Middle frontal gyrus (tissue), 1 donor: Measurements from ENCODE around the gene TMEM63B.
"Not testable (repeated sequence)": the region's sequence is repeated elsewhere in the genome, so short reads cannot be mapped to it uniquely, and the experiment has no call there.

Experiments used
- DNase-seq: peaks from one replicate; pipeline ENCODE4 v3.0.0-alpha.2; 2015; ENCODE audit warnings: low spot score; ENCODE audit errors: extremely low spot score

TMEM63B gene

GRCh38 chr6:44171899-44172546 is 44.7 kb downstream of the TMEM63B start:
- DNase-seq = no peak

DNA sequence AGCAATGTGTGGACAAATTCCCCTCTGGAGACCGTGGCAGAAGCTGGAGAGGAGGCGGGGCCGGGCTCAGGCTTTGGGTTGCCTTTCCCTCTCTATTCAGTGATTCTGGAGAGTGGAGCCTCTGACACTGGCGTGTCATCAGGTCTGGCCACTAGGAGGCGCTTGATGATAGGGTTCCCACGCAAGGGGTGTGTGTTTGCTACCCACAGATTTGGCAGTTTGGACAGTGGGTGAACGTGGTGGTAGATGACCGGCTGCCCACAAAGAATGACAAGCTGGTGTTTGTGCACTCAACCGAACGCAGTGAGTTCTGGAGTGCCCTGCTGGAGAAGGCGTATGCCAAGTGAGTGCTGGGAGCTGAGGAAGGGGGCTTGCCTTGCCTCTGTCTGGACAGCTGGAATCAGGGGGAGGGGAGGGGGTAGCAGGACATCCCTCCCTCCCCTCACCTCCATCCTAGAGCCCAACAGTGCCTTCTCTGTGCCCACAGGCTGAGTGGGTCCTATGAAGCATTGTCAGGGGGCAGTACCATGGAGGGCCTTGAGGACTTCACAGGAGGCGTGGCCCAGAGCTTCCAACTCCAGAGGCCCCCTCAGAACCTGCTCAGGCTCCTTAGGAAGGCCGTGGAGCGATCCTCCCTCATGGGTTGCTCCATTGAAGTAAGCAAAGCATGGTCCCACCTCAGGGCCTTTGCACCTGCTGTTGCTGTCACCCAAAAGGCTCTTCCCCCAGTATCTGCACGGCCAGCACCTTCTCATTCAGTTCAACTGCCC is 45.6 kb downstream of the TMEM63B start:
- DNase-seq = peak; percentile 66

- DNase-seq = no peak
Measured at GRCh38 chr6:44176130-44176761, 48.9 kb downstream of the TMEM63B start.

DNA sequence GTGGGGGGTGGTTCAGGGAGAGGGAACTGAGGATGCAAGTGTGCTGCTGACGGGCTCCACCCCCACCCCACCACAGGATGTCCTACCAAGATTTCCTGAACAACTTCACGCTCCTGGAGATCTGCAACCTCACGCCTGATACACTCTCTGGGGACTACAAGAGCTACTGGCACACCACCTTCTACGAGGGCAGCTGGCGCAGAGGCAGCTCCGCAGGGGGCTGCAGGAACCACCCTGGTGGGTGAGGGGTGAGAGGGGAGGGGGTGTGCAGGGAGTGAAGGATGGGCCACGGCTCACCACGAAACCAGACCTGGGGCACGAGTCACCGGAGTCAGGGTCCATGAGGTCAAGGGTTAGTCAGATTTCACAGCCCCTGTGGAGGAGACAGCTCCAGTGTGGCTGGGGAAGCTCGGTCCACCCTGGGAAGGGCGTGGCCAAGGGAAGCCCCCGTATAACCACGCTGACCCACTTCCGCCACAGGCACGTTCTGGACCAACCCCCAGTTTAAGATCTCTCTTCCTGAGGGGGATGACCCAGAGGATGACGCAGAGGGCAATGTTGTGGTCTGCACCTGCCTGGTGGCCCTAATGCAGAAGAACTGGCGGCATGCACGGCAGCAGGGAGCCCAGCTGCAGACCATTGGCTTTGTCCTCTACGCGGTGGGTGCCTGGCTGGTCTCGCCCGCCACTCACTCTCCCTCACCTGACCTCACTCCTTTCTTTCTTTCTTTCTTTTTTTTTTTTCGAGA is 49.6 kb downstream of the TMEM63B start:
- no peak for DNase-seq

GRCh38 chr6:44177691-44178423 is 50.5 kb downstream of the TMEM63B start:
- DNase-seq = no peak

GRCh38 chr6:44178424-44179071 is 51.2 kb downstream of the TMEM63B start:
- no peak for DNase-seq

DNA sequence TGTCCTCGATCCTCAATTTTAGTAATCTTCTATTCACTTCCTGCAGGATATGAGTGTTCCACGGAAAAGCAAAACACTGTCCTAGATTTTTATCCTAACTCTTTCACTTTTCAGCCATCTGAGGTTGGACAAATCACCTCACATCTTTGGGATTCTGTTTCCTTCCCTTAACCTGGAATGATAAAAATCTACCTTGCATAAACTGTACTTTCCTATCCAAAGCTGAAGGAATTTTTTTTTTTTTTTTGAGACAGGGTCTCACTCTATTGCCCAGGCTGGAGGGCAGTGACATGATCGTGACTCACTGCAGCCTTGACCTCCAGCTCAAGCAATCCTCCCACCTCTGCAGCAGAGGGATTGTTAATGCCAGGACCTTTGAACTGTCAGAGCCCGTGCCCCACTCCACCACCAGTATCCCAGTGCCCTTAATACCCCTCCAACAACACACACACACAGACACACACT is 51.8 kb downstream of the TMEM63B start:
- DNase-seq = no peak

- DNase-seq = no peak
Measured at GRCh38 chr6:44179648-44180047, 52.3 kb downstream of the TMEM63B start.

- no peak for DNase-seq
Measured at GRCh38 chr6:44180406-44180805, 53.1 kb downstream of the TMEM63B start.

DNA sequence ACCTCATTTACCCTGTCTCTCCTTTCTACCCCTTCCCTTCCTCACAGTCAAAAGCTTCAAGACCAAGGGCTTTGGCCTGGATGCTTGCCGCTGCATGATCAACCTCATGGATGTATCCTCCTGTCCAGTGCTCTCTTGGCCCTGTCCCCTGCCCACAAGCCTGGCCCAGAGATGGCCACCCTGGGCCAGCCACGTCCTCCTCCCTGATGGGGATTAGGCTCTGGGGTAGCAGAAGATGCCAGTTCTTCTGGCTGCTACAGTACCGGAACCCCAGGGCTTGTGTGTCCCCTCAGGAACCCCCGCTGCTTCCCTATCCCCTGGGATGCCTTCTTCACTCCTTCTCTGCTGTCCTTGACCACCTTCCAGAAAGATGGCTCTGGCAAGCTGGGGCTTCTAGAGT is 53.5 kb downstream of the TMEM63B start:
- DNase-seq = no peak

DNA sequence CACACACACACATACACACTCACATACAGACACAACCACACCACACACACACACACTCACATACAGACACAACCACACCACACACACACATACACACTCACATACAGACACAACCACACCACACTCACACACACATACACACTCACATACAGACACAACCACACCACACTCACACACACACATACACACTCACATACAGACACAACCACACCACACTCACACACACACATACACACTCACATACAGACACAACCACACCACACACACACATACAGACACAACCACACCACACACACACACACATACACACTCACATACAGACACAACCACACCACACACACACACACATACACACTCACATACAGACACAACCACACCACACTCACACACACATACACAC is 54.4 kb downstream of the TMEM63B start:
- DNase-seq = not testable (repeated sequence)

GRCh38 chr6:44182911-44183390 is 55.6 kb downstream of the TMEM63B start:
- no peak for DNase-seq

- no peak for DNase-seq
Measured at GRCh38 chr6:44183783-44184182, 56.4 kb downstream of the TMEM63B start.

- not testable (repeated sequence) for DNase-seq
Measured at GRCh38 chr6:44185356-44185755, 58.0 kb downstream of the TMEM63B start.

- no peak for DNase-seq
Measured at GRCh38 chr6:44185953-44186634, 58.7 kb downstream of the TMEM63B start.

DNA sequence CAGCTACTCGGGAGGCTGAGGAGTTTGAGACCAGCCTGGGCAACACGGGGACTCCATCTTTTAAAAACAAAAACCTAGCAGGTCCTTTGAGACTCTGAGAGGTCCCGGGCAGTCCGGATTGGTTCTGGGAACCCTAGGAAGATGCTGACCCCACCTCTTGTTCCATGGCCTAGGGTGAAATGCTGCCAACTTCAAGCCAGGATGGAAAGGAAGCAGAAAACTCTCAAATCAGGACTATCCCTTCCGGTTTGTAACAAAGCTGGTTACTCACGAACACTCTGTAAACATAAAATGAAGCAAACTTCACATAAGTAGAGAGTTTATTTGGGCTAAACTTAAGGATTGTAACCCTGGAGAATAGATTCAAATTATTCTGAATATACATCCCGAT is 59.3 kb downstream of the TMEM63B start:
- DNase-seq = no peak

- DNase-seq = no peak
Measured at GRCh38 chr6:44188819-44189218, 61.5 kb downstream of the TMEM63B start.

GRCh38 chr6:44189257-44189656 is 61.9 kb downstream of the TMEM63B start:
- no peak for DNase-seq

DNA sequence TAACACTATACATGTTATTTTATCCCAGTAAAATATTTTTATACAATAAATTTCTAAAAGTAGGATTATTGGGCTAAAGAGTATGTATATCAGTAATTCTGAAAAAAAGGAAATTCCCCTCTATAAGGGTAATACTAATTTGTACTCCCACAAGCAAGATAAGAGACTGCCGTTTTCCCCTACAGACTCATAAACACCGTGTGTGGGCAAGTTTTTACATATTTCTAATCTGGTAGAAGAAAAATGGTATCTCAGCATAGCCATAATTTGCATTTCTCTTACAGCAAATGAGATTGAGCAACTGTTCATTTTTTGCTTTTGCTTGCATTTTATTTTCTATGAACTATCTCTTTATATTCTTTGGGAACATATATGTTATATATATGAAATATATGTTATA is 63.4 kb downstream of the TMEM63B start:
- no peak for DNase-seq
